Measurements from ENCODE around the gene RAD51B.
"Not testable (repeated sequence)": the region's sequence is repeated elsewhere in the genome, so short reads cannot be mapped to it uniquely, and the experiment has no call there.

RAD51B gene

DNA sequence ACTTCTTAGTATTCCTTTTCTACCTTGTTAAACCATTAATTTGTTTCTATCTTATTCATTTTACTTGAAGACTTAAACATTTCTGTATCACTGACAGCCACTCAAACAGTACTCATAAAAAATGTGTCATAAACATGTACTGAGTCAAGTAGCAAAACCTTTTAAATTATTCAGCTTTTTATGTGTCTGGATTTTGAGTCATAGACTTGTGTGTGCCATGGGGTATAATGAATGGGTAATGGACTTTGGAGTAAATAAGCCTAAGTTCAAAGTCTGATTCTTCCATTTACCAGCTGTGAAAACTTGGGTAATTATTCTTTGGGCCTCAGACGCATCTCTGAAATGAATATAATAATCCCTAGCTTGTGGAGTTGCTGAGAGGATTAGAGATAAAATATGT, 199.0 kb downstream of the RAD51B start:
- H3K4me3 ChIP-seq (ENCODE audit: low read depth, low read length), result no peak overlapping the region
- no peak for TF ChIP-seq CTCF (IDR thresholded peaks at IDR 0.05; ENCODE audit: borderline replicate concordance, insufficient read depth, low read depth, low read length)

- no peak for TF ChIP-seq CTCF (IDR thresholded peaks at IDR 0.05; ENCODE audit: borderline replicate concordance, insufficient read depth, low read depth, low read length)
- H3K4me3 ChIP-seq (ENCODE audit: low read depth, low read length), result no peak overlapping the region
Measured at GRCh38 chr14:68020493-68020892, 200.9 kb downstream of the RAD51B start.

DNA sequence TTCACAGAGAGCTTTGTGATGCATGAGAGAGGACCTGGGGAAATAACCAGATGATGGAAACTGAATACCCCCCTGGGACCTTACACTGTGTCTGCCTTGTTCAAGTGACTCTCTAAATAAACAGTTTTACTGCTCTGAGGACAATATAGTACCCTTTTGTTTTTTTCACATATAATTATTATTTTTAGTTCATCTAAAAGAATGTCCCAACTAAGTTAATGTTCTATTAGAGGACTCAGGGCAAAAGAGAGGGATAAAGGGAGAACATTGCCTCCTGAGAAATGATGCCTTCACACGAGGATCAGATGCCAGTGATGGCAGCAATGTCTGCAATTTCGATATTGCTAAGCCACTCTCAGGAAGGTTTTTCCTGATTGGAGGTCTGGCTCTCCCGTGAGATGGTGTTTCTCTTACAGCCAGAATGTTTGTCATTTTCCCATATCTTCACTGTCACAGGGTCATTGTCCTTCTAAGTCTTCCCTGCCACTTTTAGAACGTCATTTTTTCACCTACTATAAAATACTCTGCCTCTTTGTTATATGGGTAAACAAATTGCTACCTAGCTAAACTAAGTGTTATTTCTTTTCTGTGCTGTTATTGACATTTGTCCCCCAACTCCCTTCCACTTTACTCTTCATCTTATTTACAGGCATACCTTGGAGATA, 201.6 kb downstream of the RAD51B start:
- H3K4me3 ChIP-seq (ENCODE audit: low read depth, low read length), result no peak overlapping the region
- TF ChIP-seq CTCF (IDR thresholded peaks at IDR 0.05; ENCODE audit: borderline replicate concordance, insufficient read depth, low read depth, low read length), result no peak

DNA sequence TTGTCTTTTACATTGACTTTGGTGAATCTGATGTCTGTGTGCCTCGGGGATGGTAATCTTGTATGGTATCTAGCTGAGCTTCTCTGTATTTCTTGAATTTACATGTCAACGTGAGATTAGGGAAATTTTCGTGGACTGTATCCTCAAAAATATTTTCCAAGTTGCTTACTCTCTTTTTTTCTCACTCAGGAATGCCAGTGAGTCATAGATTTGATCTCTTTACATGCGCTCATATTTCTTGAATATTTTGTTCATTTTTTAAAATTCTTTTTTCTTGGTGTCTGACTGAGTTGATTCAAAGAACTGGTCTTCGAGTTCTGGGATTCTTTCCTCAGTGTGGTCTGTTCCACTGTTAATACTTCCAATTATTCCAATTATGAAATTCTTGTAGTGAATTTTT, 207.7 kb downstream of the RAD51B start:
- TF ChIP-seq CTCF (IDR thresholded peaks at IDR 0.05; ENCODE audit: borderline replicate concordance, insufficient read depth, low read depth, low read length), result no peak
- no peak overlapping the region for H3K4me3 ChIP-seq (ENCODE audit: low read depth, low read length)

GRCh38 chr14:68028075-68028474, 208.5 kb downstream of the RAD51B start:
- H3K4me3 ChIP-seq (ENCODE audit: low read depth, low read length), result no peak overlapping the region
- no peak for TF ChIP-seq CTCF (IDR thresholded peaks at IDR 0.05; ENCODE audit: borderline replicate concordance, insufficient read depth, low read depth, low read length)

DNA sequence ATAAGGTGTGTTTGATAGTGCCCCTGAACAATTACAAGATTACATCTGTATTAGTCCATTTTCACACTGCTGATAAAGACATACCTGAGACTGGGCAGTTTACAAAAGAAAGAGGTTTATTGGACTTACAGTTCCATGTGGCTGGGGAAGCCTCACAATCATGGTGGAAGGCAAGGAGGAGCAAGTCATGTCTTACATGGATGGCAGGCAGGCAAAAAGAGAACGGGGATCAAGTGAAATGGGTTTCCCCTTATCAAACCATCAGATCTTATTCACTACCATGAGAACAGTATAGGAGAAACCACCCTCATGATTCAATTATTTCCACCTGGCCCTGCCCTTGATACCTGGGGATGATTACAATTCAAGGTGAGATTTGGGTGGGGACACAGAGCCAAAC, 211.4 kb downstream of the RAD51B start:
- not testable (repeated sequence) for H3K4me3 ChIP-seq (ENCODE audit: low read depth, low read length)

GRCh38 chr14:68032154-68032553, 212.6 kb downstream of the RAD51B start:
- TF ChIP-seq CTCF (IDR thresholded peaks at IDR 0.05; ENCODE audit: borderline replicate concordance, insufficient read depth, low read depth, low read length), result no peak

More at GRCh38 chr14:68032154-68032553, 212.6 kb downstream of the RAD51B start:
- H3K4me3 ChIP-seq (ENCODE audit: low read depth, low read length), result no peak overlapping the region
